ENCODE results near the gene STAB2. TPM values are rescaled to one million over a fixed set of nuclear protein-coding genes. Genes with fewer than 3 reads are reported as not detected.

Gene STAB2
- polyA plus RNA-seq, 1 of the 3 experiments (the other 2 are of a cell fraction), result not detected

DNA sequence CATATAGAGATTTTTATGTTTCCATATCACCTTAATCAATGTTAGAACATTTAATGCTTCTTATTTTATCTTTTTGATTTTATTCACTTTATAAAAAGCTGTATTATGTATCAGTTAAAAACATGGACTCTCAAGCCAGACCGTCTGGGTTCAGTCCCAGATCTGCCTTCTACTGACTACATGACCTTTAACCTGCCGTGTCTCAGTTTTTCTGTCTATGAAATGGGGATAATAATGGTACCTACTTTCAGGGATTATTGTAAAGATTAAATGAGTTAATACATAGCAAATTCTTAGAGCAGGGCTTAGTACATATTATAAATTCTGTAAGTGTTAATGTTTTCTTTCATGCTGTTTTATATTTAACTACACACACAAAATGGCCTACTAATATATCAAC lies 50.4 kb downstream of the STAB2 start:
- 27% methylated on average over 2 of the region's 2 CpGs for WGBS (ENCODE audit: low lambda C conversion rate)
- CTCF ChIA-PET, result no interaction called here
- H2AFZ ChIP-seq (ENCODE audit: low read depth), result no peak overlapping the region

DNA sequence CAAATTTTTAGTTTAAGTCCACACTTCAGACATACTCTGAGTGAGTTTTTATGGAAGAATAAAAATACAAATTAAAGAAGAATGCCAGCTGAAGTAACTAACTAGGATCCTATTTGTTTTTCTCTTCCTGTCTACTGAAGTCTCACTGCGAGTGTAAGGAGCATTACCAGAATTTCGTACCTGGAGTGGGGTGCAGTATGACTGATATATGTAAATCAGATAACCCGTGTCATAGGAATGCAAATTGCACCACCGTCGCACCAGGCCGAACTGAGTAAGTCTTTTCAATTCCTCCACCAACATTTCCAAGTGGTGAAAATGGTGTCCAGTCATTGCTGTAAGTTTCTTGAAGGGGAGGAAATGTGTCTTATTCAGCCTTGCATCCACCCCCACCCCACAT lies 52.9 kb downstream of the STAB2 start:
- no peak for TF ChIP-seq POLR2AphosphoS5 (IDR thresholded peaks at IDR 0.05; ENCODE audit: low read depth, low read length)
- TF ChIP-seq TCF12 (IDR thresholded peaks at IDR 0.05), result no peak
- no peak for TF ChIP-seq USF1 (IDR thresholded peaks at IDR 0.05; ENCODE audit: borderline replicate concordance, low read depth)
- no peak for TF ChIP-seq MAX (IDR thresholded peaks at IDR 0.05; ENCODE audit: low read depth)
- no peak for TF ChIP-seq GABPA (IDR thresholded peaks at IDR 0.05; ENCODE audit: low read depth)
- no peak for TF ChIP-seq FOSL2 (IDR thresholded peaks at IDR 0.05; ENCODE audit: borderline replicate concordance, low read depth)
- no peak for TF ChIP-seq RFX5 (IDR thresholded peaks at IDR 0.05; ENCODE audit: low read length)
- TF ChIP-seq ELF1 (IDR thresholded peaks at IDR 0.05), result no peak
- no peak for TF ChIP-seq EZH2phosphoT487 (IDR thresholded peaks at IDR 0.05; ENCODE audit: borderline replicate concordance, low read depth)
- TF ChIP-seq EP300 (IDR thresholded peaks at IDR 0.05; ENCODE audit: borderline replicate concordance in 1 of 2, low read depth in 1 of 2, low read length in 1 of 2), result no peak
- no peak for TF ChIP-seq MXI1 (IDR thresholded peaks at IDR 0.05; ENCODE audit: low read depth, low read length)
- no peak for TF ChIP-seq PBX3 (IDR thresholded peaks at IDR 0.05)
- no peak for TF ChIP-seq FOXJ3 (CRISPR knock-in tag; IDR thresholded peaks at IDR 0.05)
- no peak for TF ChIP-seq USF2 (IDR thresholded peaks at IDR 0.05; ENCODE audit: borderline replicate concordance, low read depth, low read length)
- TF ChIP-seq NFIC (IDR thresholded peaks at IDR 0.05; ENCODE audit: borderline replicate concordance), result no peak
- CTCF ChIA-PET, result interaction anchor here (4.4 kb wide), 1 partner anchor 8 kb away, joined by 37 read pairs; no protein-coding TSS in a partner anchor
- H3K4me3 ChIP-seq (ENCODE audit: low read depth in 2 of 2, low read length in 1 of 2), result no peak overlapping the region
- no peaks in the 10 kb centered on the region for H3F3A ChIP-seq (replicated peaks; ENCODE audit: insufficient read depth)
- H3K27ac ChIP-seq (ENCODE audit: low read depth in 2 of 2, low read length in 1 of 2), result no peak overlapping the region
- POLR2A ChIA-PET, result no interaction called here
- no peak overlapping the region for H3K4me2 ChIP-seq
- no peak for DNase-seq
- H3K79me2 ChIP-seq (ENCODE audit: insufficient read depth), result no peaks in the 10 kb centered on the region
- H3K27me3 ChIP-seq (ENCODE audit: insufficient read depth), result no peaks in the 10 kb centered on the region
- H4K20me1 ChIP-seq (ENCODE audit: insufficient read depth), result no peaks in the 10 kb centered on the region
- no peaks in the 10 kb centered on the region for H3K4me1 ChIP-seq (ENCODE audit: control insufficient read depth in 1 of 2, insufficient read depth in 2 of 2, low read depth in 1 of 2, low read length in 1 of 2)
- no peaks in the 10 kb centered on the region for H3K36me3 ChIP-seq (replicated peaks in 1 of 2; ENCODE audit: control insufficient read depth in 1 of 2, insufficient read depth in 2 of 2, low read length in 1 of 2)
- 58% methylated on average over 6 of the region's 6 CpGs for WGBS (ENCODE audit: low lambda C conversion rate)
- no peaks in the 10 kb centered on the region for H3K9me2 ChIP-seq
- H3K9me3 ChIP-seq, result no peaks in the 10 kb centered on the region
- no peak overlapping the region for H3K9ac ChIP-seq
- no peak overlapping the region for H2AFZ ChIP-seq (ENCODE audit: low read depth)

More for the DNA sequence above, 50.4 kb downstream of the STAB2 start:
- POLR2A ChIA-PET, result no interaction called here
- Histone ChIP-seq H3K9ac (no peak overlapping the region), H3K4me2 (no peak overlapping the region), H3K4me3 (ENCODE audit: low read depth in 2 of 2, low read length in 1 of 2) (no peak overlapping the region), H3K27ac (ENCODE audit: low read depth in 2 of 2, low read length in 1 of 2) (no peak overlapping the region), H3K27me3 (ENCODE audit: insufficient read depth) (no peaks in the 10 kb centered on the region), H3K9me2 (no peaks in the 10 kb centered on the region), H3F3A (replicated peaks; ENCODE audit: insufficient read depth) (no peaks in the 10 kb centered on the region), H3K4me1 (ENCODE audit: control insufficient read depth in 1 of 2, insufficient read depth in 2 of 2, low read depth in 1 of 2, low read length in 1 of 2) (no peaks in the 10 kb centered on the region), H3K36me3 (replicated peaks in 1 of 2; ENCODE audit: control insufficient read depth in 1 of 2, insufficient read depth in 2 of 2, low read length in 1 of 2) (no peaks in the 10 kb centered on the region), H3K79me2 (ENCODE audit: insufficient read depth) (no peaks in the 10 kb centered on the region), H3K9me3 (no peaks in the 10 kb centered on the region), H4K20me1 (ENCODE audit: insufficient read depth) (no peaks in the 10 kb centered on the region)
- TF ChIP-seq MEF2A (IDR thresholded peaks at IDR 0.05; ENCODE audit: borderline replicate concordance, low read depth), result no peak
- DNase-seq, result no peak

All from SK-N-SH (cell line).